ENCODE results near the gene ACVR1C.

GRCh38 chr2:157662401-157662800 is 33.7 kb upstream of the ACVR1C start:
- TF ChIP-seq EP300 (IDR thresholded peaks at IDR 0.05) (no peak), CTCF (IDR thresholded peaks at IDR 0.05) (no peak), POLR2AphosphoS5 (IDR thresholded peaks at IDR 0.05) (no peak)
